HG02938 (cell line): Measurements from ENCODE around the gene FCRL3.

Experiments
- ATAC-seq: cut with Tn5 transposase; IDR thresholded peaks from one replicate; pipeline ENCODE4 v1.9.1; 2021; ENCODE audit warnings: mild to moderate bottlenecking, moderate library complexity; ENCODE audit not compliant: unreplicated experiment

FCRL3 gene

GRCh38 chr1:157682710-157683437 is 17.7 kb downstream of the FCRL3 start:
- no peak for ATAC-seq

GRCh38 chr1:157678721-157679120 is 21.8 kb downstream of the FCRL3 start:
- ATAC-seq = no peak

- ATAC-seq = no peak
These were observed 27.6 kb downstream of the FCRL3 start for GRCh38 chr1:157673008-157673407.

GRCh38 chr1:157671895-157672294 is 28.7 kb downstream of the FCRL3 start:
- no peak for ATAC-seq

- ATAC-seq = no peak
These were observed 40.9 kb downstream of the FCRL3 start for GRCh38 chr1:157659576-157660247.

GRCh38 chr1:157658571-157658970 is 42.0 kb downstream of the FCRL3 start:
- no peak for ATAC-seq

GRCh38 chr1:157653494-157653873 is 47.1 kb downstream of the FCRL3 start:
- peak; percentile 21 for ATAC-seq

- peak; percentile 98 for ATAC-seq
These were observed 47.6 kb downstream of the FCRL3 start for GRCh38 chr1:157652859-157653493.

- ATAC-seq = no peak
These were observed 52.3 kb downstream of the FCRL3 start for GRCh38 chr1:157648317-157648716.

- no peak for ATAC-seq
These were observed 54.4 kb downstream of the FCRL3 start for GRCh38 chr1:157646144-157646543.

- ATAC-seq = no peak
These were observed 59.4 kb downstream of the FCRL3 start for GRCh38 chr1:157641177-157641576.

- no peak for ATAC-seq
These were observed 60.8 kb downstream of the FCRL3 start for GRCh38 chr1:157639800-157640199.

GRCh38 chr1:157628773-157629172 is 71.8 kb downstream of the FCRL3 start:
- no peak for ATAC-seq
